K562 (cell line): ENCODE results near the gene GPR142. TPM values are rescaled to one million over a fixed set of nuclear protein-coding genes. Genes with fewer than 3 reads are reported as not detected.

Source experiments
- ARID3A ChIP-seq: IDR thresholded peaks from 2 replicates; pipeline ENCODE4 v1.6.1; 2012; ENCODE audit warnings: low read depth, low read length, improper control_type of control experiment, borderline replicate concordance
- ATF3 ChIP-seq, 2 experiments: fragments of 450-650 bp in 1 of 2; sonication (generic) in 1 of 2; formaldehyde crosslinking in 1 of 2; IDR thresholded peaks in 1 of 2; conservative IDR thresholded peaks in 1 of 2; 2 replicates each; pipeline versions ENCODE4 v1.6.1 to v1.8.1; 2016 to 2023; ENCODE audit warnings: mild to moderate bottlenecking in 2 of 2, moderate library complexity in 2 of 2, inconsistent platforms in 1 of 2, missing genetic modification reagents in 1 of 2
- CBX3 ChIP-seq, 2 experiments: IDR thresholded peaks; 1 replicate in 1 of 2; 2 replicates in 1 of 2; pipeline ENCODE4 v1.6.1; 2012; ENCODE audit warnings: inconsistent platforms in 2 of 2, low read length in 2 of 2, borderline replicate concordance in 1 of 2, control low read depth in 1 of 2
- CCNT2 ChIP-seq: IDR thresholded peaks from 2 replicates; pipeline ENCODE4 v1.6.1; 2011; ENCODE audit warnings: borderline replicate concordance, low read depth, mild to moderate bottlenecking, moderate library complexity, mixed read lengths, low read length; ENCODE audit not compliant: insufficient read length; ENCODE audit errors: extremely low read depth
- CTBP1 ChIP-seq: fragments of 450-650 bp; IDR thresholded peaks from 2 replicates; pipeline ENCODE4 v1.6.1; 2016; ENCODE audit warnings: borderline replicate concordance
- EHMT2 ChIP-seq: fragments of 450-650 bp; IDR thresholded peaks from 2 replicates; pipeline ENCODE4 v1.6.1; 2018; ENCODE audit warnings: antibody characterized with exemption
- PCBP2 ChIP-seq: fragments of 200-400 bp; formaldehyde crosslinking; IDR thresholded peaks from 2 replicates; pipeline ENCODE4 v1.6.1; 2018; ENCODE audit warnings: low read length, low read depth, mild to moderate bottlenecking, moderate library complexity; ENCODE audit not compliant: poor library complexity, severe bottlenecking
- RBBP5 ChIP-seq: fragments of 200-600 bp; sonication (generic); IDR thresholded peaks from 2 replicates; pipeline ENCODE4 v1.6.1; 2012; ENCODE audit warnings: borderline replicate concordance, mild to moderate bottlenecking, low read length, control low read depth, inconsistent platforms; ENCODE audit not compliant: insufficient read depth, poor library complexity, severe bottlenecking
- ZBTB1 ChIP-seq: sonication (generic); formaldehyde crosslinking; IDR thresholded peaks from 2 replicates; pipeline ENCODE4 v1.8.1; 2023; ENCODE audit warnings: missing genetic modification reagents, low read depth, mild to moderate bottlenecking, borderline replicate concordance
- ZNF175 ChIP-seq: fragments of 200-800 bp; sonication (Bioruptor generic); IDR thresholded peaks from 2 replicates; pipeline ENCODE4 v1.6.1; 2016; ENCODE audit warnings: low read depth, mild to moderate bottlenecking, missing genetic modification characterization, missing compliant biosample characterization
- ZNF589 ChIP-seq: fragments of 200-800 bp; sonication (Bioruptor generic); IDR thresholded peaks from 2 replicates; pipeline ENCODE4 v1.6.1; 2016; ENCODE audit warnings: low read depth, missing genetic modification characterization, missing compliant biosample characterization
- ZNF778 ChIP-seq: fragments of 450-650 bp; formaldehyde crosslinking; IDR thresholded peaks from 2 replicates; pipeline ENCODE4 v1.4.0; 2020; ENCODE audit warnings: mild to moderate bottlenecking, moderate library complexity
- polyA plus RNA-seq, 8 experiments: library from polyadenylated mRNA; depleted of rRNA in 4 of 8; stranded (reverse) in 5 of 8; unstranded in 3 of 8; fragments of >200 nt; fragmentation: Nextera tagmentation in 2 of 8; fragmentation: Illumina TruSeq in 1 of 8; extraction: Ambion mirVana in 2 of 8; extraction: Trizol in 1 of 8; gene quantifications; 2 replicates each; pipeline versions ENCODE4 v1.2.1 to v1.2.3, GENCODE V29; 2011 to 2014; ENCODE audit warnings: inconsistent platforms in 1 of 8, missing spikeins in 1 of 8
- total RNA-seq, 7 experiments: library from RNA; depleted of rRNA in 6 of 7; stranded (reverse); fragments of >200 nt in 6 of 7; fragmentation: Illumina TruSeq in 2 of 7; extraction: Trizol in 2 of 7; gene quantifications; 2 replicates each; pipeline versions ENCODE4 v1.2.1 to v1.2.3, GENCODE V29; 2011 to 2021; ENCODE audit warnings: low replicate concordance in 1 of 7
- TF ChIP-seq, protein P1 (sequence below): fragments of 450-650 bp; IDR thresholded peaks from 2 replicates; pipeline ENCODE4 v1.6.1; 2017; ENCODE audit warnings: antibody characterized with exemption, mild to moderate bottlenecking
- TF ChIP-seq, protein P2 (sequence below): fragments of 450-650 bp; formaldehyde crosslinking; IDR thresholded peaks from 2 replicates; pipeline ENCODE4 v1.4.0; 2022; ENCODE audit warnings: mild to moderate bottlenecking, moderate library complexity

Gene GPR142
- total and polyA plus RNA-seq, 9 of the 15 experiments (the other 6 are each of a cell fraction or from before 2014, with no cell fraction given) = not detected

DNA sequence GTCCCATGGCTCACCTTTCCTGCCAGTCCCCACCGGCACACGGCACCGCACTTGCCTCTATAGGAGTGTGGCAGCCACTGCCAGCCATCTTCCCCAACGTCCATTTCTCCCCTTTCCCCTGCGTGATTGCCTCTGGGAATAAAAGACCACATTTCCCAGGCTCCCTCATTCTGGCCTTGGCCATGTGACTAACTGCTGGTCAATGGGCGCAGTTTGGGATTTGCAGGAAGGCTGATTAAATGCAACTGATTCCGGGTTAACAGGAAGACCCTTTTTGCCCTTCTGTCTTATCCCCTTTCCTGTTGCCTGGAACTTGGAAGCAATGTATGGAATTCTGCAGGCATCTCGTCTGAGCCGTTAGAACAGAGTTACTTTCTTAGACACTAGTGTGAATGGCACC lies 8.6 kb upstream of the GPR142 start (continued):
- TF ChIP-seq CBX3 (IDR thresholded peaks at IDR 0.05; ENCODE audit: borderline replicate concordance in 1 of 2, low read length in 2 of 2) (0 out of 3 replicates have a peak, but pooled peaks of 1 of the 2 experiments have one; percentile 19), PCBP2 (no peak), ZNF778 (CRISPR knock-in tag) (no peak), ZNF589 (CRISPR knock-in tag) (no peak), ZBTB1 (CRISPR knock-in tag) (no peak), CCNT2 (no peak), EHMT2 (0 out of 2 replicates have a peak, but pooled peaks have one; percentile 32), ZNF175 (no peak), CTBP1 (no peak), ATF3 (IDR thresholded peaks at IDR 0.05) (no peak), ATF3 (CRISPR knock-in tag; conservative IDR thresholded peaks at IDR 0.05) (no peak), ARID3A (no peak), RBBP5 (no peak)
- TF ChIP-seq, protein P1, sequence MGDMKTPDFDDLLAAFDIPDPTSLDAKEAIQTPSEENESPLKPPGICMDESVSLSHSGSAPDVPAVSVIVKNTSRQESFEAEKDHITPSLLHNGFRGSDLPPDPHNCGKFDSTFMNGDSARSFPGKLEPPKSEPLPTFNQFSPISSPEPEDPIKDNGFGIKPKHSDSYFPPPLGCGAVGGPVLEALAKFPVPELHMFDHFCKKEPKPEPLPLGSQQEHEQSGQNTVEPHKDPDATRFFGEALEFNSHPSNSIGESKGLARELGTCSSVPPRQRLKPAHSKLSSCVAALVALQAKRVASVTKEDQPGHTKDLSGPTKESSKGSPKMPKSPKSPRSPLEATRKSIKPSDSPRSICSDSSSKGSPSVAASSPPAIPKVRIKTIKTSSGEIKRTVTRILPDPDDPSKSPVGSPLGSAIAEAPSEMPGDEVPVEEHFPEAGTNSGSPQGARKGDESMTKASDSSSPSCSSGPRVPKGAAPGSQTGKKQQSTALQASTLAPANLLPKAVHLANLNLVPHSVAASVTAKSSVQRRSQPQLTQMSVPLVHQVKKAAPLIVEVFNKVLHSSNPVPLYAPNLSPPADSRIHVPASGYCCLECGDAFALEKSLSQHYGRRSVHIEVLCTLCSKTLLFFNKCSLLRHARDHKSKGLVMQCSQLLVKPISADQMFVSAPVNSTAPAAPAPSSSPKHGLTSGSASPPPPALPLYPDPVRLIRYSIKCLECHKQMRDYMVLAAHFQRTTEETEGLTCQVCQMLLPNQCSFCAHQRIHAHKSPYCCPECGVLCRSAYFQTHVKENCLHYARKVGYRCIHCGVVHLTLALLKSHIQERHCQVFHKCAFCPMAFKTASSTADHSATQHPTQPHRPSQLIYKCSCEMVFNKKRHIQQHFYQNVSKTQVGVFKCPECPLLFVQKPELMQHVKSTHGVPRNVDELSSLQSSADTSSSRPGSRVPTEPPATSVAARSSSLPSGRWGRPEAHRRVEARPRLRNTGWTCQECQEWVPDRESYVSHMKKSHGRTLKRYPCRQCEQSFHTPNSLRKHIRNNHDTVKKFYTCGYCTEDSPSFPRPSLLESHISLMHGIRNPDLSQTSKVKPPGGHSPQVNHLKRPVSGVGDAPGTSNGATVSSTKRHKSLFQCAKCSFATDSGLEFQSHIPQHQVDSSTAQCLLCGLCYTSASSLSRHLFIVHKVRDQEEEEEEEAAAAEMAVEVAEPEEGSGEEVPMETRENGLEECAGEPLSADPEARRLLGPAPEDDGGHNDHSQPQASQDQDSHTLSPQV = no peak
- TF ChIP-seq, protein P2, sequence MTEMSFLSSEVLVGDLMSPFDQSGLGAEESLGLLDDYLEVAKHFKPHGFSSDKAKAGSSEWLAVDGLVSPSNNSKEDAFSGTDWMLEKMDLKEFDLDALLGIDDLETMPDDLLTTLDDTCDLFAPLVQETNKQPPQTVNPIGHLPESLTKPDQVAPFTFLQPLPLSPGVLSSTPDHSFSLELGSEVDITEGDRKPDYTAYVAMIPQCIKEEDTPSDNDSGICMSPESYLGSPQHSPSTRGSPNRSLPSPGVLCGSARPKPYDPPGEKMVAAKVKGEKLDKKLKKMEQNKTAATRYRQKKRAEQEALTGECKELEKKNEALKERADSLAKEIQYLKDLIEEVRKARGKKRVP = no peak
